ENCODE measurements around the gene RFX8.
"Not testable (repeated sequence)": the region's sequence is repeated elsewhere in the genome, so short reads cannot be mapped to it uniquely, and the experiment has no call there.

Gene RFX8

DNA sequence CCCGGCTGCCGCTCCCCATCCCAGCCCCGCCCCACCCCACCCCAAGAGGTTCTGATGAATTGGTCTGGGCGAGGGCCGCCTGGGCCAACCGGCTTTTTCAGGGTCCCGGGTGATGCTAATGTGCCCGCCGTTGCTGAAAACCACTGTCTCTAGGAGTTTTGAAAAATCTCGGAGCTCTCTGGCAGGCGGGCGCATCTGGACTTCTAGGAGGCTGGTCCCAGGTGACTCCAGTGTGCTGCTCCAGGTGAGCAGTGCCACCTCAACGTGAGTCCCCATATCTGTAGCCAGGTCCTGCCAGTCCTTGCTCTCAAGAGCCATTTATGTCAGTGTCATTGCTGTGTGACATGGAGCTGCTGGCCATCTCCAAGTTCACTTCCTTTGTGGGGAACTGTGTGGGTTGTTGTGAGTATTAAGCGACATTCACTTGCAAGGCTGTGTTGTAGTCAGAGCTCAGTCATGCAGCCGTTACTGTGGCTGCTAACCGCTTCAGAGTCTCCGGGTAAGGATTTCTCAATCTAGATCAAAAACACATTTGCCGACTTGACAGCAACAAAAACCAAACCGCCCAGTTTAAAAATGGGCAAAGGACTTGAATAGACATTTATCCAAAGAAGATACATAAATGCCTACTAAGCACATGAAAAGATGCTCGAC lies at the start of gene RFX8:
RFX8 (minus strand) TSS at position 382 of the 654 bp plus-strand sequence. CDS start 8,264 bp downstream, outside the sequence.
- DNase-seq (peak; percentile 54), ATAC-seq (peak; percentile 97)

GRCh38 chr2:101521487-101521886 lies 46.6 kb upstream of the RFX8 start:
- DNase-seq (no peak), ATAC-seq (no peak)

DNA sequence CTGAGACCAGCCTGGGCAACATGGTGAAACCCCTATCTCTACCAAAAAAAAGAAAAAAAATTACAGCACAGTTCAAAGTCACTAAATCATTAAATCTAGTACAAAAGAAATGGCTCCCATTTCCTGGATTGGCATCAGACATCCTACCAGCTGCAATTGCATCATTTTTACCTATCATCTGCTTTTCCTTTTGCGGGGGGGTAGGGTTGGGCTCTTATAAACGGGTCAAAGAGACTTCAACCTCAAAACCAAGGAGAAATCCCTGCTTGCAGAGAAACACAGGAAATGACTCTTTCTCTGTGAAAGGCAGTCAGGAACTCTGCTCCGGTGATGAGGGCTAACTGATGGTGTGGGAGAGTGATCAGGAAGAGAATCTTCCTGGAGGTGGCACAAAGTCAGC lies 45.3 kb upstream of the RFX8 start:
- ATAC-seq (no peak), DNase-seq (no peak)

- DNase-seq (no peak), ATAC-seq (no peak)
Observed at GRCh38 chr2:101518578-101519492, 43.9 kb upstream of the RFX8 start.

GRCh38 chr2:101517758-101518271 lies 42.9 kb upstream of the RFX8 start:
- ATAC-seq (no peak), DNase-seq (no peak)

- peak; percentile 37 for DNase-seq
- ATAC-seq: peak; percentile 87
Observed at GRCh38 chr2:101516823-101517690, 42.1 kb upstream of the RFX8 start.

GRCh38 chr2:101516349-101516748 lies 41.4 kb upstream of the RFX8 start:
- ATAC-seq (no peak), DNase-seq (no peak)

DNA sequence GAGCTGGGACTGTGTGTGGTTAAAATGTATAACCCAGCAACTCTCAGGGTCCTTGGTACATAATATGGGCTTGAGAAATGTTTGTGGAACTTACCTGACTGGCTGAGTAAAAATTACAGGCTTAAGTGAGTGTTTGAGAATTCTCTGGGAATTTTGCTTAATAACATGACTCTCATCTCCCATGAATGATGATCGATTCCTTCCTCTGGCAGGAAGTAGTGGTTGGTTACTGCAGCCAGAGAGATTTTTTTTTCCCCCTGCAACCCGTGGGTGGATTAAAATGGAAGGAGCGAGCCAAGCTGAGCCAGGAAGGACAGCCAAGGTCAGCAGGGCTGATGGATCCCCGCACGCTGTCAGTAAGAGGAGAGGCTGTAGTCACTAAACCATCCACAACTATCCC lies 40.6 kb upstream of the RFX8 start:
- DNase-seq (no peak), ATAC-seq (no peak)

- ATAC-seq (no peak), DNase-seq (no peak)
Observed at GRCh38 chr2:101512993-101513392, 38.1 kb upstream of the RFX8 start.

- DNase-seq (no peak), ATAC-seq (no peak)
Observed at GRCh38 chr2:101511381-101511780, 36.5 kb upstream of the RFX8 start.

DNA sequence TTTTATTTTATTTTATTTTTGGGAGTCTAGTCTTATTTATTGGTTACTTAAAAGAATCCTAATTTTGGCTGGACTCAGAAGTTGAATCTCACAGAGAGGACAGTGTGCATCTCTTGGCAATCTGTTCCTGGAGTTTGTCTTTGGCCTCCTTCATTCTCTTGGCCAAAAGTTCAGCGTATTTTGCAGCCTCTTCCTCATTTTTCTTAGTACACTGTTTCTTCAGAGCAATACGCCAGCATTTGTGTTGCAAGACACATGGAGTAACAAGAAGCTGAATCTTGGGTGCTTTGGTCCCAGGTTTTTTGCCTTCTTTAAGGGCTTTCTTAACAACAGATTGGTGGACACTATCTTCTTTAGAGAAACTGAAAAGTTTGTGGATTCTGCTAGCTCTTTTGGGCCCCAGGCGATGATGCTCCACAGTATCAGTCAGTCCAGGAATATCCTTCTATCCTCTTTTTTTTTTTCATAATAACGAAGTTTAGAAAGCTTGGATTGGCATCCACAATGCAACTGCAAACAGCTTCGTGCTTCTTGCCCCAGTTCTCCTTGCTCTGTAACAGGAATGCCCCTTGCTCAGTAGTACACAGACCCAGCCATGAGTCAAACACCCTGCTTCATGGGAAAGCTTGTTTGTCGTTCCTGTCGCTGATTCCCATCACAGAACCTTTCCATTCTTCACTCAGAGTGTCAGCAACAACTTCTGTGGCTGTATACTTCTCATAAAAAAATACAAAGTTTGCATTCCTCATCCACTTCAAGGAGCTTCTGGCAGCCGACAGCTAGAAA lies 34.8 kb upstream of the RFX8 start:
- ATAC-seq: no peak
- DNase-seq: no peak

GRCh38 chr2:101508636-101509035 lies 33.7 kb upstream of the RFX8 start:
- DNase-seq (no peak), ATAC-seq (no peak)

- not testable (repeated sequence) for DNase-seq, ATAC-seq
Observed at GRCh38 chr2:101505276-101505675, 30.4 kb upstream of the RFX8 start.

DNA sequence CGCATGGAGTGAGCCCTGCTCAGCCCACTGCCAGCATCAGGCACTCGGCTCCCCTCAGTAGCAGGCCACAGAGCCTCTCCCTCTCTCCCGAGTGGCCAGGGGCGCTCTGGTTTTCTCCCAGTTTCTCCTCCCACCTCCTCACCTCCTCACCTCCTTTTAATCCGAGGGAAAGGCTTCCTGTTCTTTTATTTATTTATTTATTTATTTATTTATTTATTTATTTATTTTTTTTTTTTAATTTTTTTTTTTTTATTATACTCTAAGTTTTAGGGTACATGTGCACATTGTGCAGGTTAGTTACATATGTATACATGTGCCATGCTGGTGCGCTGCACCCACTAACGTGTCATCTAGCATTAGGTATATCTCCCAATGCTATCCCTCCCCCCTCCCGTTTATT lies 29.8 kb upstream of the RFX8 start:
- not testable (repeated sequence) for ATAC-seq, DNase-seq

DNA sequence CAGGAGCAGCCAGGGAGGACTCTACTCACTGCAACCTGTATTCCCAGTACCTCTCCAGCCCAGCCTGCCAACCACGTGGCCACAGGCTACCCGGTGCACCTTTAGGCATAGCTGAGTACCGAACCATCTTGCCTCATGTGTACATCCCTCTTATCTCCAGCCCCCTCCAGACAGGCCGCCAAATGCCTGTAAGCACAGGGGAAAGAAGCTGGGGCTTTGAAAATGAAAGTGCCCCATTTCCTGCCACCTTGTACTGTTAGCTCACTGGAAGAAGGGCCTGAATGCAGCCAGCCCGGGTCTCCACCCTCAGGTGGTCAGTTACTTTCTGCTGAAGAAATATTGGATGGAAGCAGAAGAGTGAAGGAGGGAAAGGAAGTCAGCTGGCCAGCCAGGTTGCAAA lies 27.2 kb upstream of the RFX8 start:
- peak; percentile 6 for DNase-seq
- ATAC-seq: no peak

DNA sequence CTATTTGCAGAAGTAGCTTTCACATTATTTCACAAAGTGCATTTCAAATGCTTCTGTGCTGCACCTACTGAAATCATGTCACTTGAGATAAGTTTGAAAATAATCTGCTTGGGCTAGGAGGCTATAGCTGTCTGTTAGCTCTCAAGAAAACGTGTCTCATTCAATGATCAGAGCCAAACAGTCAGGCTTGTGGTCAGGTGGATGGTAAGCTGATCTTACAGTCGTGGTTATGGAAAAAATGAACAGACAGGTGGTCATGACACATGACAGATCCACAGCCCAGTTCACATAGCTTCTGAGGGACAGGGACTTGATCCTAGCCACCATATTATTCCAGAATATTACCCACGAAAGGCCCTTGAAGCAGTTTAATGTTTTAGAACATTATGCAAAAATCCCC lies 26.5 kb upstream of the RFX8 start:
- ATAC-seq: peak; percentile 93
- peak; percentile 11 for DNase-seq

DNA sequence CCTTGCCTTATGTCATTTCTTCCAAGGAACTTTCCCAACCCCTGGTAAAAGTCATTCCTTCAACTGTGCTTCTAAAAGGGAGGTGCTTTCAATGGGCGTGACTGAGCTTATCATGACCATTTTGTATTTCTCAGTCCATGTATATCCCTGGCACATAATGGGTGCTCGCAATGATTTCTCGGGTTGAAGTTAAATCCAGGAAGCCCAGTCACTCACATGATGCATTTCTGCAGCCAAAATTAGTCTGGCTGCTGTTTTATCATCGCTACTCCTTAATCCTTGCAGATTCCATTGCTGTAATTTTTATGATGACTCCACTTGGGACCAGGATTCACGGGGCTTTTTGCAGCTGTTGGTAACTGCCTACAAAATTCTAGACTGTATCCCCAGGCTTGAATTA lies 25.9 kb upstream of the RFX8 start:
- no peak for ATAC-seq
- no peak for DNase-seq

DNA sequence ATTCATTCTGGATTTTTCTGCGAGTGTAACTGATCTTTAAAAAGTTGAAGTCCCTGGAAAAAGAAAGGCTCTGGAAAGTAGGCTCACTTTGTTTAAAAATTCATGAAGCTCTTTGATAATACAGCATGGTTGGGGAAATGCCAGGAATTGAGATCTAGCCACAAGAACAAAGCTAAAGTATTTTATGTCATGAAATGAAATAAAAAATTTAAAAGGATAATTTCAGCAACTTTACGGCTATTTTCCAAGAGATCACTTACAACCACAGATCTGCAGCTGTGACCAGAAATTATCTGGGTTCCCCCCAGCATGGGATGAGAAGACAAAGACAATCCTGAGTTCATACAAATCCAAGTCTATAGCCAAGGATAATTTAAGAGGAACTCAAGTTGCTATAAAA lies 25.3 kb upstream of the RFX8 start:
- DNase-seq (no peak), ATAC-seq (no peak)

DNA sequence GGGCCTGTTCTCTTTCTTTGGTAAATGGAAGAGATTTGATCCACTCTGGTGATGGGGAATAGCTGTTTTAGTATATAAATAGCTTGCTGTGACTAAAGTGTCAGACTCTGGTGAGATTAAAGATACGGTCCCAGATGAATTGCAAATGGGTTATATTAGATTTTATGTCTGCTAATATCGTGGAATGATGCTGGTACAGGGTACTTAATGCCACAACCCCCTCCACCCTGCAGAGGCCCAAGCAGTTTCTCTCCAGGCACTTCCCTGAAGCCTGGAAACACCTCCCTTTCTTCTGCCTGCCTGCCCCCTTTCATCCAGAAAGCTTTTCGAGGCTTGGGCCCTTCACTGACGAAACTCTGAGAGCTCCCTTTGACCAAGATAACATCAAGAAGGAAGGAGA lies 21.4 kb upstream of the RFX8 start:
- ATAC-seq: no peak
- DNase-seq: no peak

GRCh38 chr2:101492936-101493473 lies 18.1 kb upstream of the RFX8 start:
- ATAC-seq (no peak), DNase-seq (no peak)

DNA sequence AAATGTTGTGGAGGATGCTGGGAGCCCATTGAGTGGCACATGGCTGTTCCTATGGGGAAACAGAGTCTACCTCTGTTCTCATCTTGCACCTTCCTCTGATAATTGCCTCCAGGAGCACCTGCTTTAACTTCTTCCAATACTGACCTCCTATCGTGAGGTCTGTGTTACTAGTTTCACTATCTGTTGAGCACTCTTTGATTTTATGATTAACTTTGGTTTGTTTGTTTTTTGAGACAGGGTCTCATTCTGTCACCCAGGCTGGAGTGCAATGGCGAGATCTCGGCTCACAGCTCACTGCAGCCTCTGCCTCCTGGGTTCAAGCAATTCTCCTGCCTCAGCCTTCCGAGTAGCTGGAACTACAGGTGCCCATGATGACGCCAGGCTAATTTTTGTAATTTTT lies 12.1 kb upstream of the RFX8 start:
- no peak for ATAC-seq
- no peak for DNase-seq
